NCI-H1436 treated with DMSO at 0.1 percent for 48 hours (cell line): ENCODE data around the gene BANP.
"Not testable (repeated sequence)": the region's sequence is repeated elsewhere in the genome, so short reads cannot be mapped to it uniquely, and the experiment has no call there.

Experiments
- DNase-seq: peaks from one replicate; lab custom pipeline; 2025; lab: John Stamatoyannopoulos, UW

Gene BANP

DNA sequence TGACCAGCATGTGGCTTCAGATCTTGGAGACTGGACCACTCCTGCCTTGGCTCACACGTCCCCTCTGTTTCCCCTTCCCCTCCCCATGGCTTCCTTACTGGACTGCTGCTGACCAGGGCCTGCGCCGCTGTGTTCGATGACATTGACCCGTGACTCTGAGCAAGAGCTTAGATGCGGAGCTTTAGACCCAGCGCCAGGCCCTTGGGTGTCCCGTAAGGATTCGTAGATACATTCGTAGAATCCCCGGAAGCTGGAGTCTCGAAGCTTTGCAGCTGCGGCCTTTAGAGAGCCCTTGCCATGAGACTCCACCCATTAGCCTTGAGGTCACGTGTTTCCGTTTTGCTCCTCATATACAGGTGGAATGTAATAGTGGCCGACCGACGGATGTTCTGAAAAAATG lies 65.2 kb downstream of the BANP start:
- DNase-seq = not testable (repeated sequence)

DNA sequence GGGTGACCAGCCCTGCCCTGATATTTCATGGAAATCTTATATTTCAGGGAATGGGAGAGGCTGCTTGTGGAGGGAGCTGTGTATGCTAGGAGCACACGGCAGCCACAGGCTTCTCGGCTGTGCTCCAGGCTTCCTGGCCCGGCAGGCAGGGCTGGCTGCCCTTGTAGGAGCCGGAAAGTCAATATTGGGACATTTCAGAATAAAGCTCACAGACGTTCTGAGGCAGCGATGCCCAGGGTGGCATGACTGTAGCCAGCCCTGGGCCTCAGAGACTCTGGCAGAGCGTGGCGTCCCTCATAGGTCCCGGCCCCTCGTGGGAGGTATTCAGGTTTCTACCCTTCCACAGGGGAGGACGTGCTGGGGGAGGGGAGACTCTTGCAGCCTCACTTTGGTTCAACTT lies 65.7 kb downstream of the BANP start:
- no peak for DNase-seq

DNA sequence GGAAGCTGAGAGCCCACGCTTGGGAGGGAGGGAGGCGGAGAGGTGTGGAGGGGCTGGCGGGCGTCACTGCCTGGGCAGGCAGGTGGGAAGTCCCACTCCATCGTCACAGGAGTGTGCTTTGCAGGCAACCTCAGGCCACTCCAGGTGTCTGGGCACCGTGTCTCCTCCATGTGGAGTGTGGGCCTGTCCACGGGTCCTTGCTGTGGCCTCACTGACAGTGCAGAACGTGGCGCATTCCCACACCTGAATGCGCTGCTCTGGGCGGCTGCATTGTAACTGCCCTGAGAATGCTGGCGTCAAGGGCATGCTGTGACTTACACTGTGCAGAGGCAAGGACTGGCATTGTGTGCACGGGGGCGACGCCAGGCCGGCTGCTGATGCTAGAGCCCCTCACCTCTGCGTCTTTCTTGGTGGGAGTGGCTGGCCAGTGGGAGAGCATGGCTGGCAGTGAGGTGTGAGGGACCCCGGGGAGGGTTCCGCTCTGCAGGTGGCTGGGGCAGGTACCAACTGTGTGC lies 66.4 kb downstream of the BANP start:
- no peak for DNase-seq

- not testable (repeated sequence) for DNase-seq
Measured at GRCh38 chr16:88018382-88018781, 67.1 kb downstream of the BANP start.

- not testable (repeated sequence) for DNase-seq
Measured at GRCh38 chr16:88019041-88019820, 68.0 kb downstream of the BANP start.

GRCh38 chr16:88019821-88020515 lies 68.7 kb downstream of the BANP start:
- DNase-seq = no peak

DNA sequence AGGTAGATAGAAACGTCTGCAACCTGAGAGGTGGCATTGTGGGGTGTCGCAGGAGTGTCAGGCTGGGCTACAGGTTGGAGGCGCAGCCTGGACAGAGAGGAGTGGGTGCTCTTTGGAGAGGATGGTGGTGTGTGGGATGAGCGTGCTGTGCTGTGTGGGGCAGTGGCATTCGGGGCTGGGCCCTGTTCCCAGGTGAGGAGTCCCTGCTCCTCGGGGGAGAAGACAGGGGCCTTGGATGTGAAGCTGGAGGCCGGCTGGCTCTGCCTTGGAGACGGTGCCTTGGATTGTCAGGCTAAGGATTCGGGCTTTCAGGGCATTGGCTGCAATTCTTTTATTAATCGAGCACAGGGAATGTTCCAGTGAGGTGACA lies 69.3 kb downstream of the BANP start:
- no peak for DNase-seq

DNA sequence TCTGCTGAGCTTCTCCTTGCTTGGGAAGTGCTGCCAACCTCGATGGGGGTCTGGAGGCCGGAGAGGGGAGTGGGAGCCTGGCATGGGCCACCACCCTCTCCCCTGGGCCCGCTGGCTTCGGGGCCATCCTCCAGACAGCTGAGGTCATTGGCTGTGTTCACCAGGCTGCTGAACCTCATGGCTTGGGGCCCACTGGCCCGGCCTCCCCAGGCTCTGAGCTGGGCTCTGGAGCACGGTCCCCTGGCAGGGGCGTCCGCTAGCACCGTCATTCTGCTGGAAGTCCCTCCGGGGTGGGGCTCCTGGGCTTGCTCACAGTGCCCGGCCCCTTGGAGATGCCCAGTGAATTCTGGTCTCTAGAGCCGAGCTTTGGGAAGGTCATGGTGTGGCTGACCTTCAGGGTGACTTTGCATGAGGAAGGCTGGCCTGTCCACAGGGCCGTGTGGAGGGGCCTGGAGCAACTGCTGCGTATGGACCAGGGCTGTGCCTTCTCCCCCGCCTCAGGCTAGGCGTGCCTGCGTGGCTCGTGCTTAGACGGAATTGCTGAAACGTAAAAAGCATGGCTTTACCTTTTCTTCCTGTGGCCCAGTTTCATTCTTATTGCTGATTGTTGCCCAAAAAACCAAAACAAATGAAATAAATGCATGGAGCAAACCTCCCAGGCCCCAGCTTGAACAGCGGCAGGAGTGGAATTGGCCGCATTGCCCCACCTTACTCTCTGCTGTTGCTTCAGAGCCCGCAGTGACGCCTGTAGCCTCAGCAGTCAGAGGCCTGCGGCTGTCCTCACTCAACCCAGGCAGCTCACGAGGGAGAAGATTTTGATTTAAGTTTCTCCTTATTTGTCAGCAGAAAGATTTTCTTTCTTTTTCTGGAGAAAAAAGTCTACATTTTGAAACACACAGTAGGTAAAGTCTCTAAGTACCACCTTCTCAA lies 70.1 kb downstream of the BANP start:
- DNase-seq = not testable (repeated sequence)

DNA sequence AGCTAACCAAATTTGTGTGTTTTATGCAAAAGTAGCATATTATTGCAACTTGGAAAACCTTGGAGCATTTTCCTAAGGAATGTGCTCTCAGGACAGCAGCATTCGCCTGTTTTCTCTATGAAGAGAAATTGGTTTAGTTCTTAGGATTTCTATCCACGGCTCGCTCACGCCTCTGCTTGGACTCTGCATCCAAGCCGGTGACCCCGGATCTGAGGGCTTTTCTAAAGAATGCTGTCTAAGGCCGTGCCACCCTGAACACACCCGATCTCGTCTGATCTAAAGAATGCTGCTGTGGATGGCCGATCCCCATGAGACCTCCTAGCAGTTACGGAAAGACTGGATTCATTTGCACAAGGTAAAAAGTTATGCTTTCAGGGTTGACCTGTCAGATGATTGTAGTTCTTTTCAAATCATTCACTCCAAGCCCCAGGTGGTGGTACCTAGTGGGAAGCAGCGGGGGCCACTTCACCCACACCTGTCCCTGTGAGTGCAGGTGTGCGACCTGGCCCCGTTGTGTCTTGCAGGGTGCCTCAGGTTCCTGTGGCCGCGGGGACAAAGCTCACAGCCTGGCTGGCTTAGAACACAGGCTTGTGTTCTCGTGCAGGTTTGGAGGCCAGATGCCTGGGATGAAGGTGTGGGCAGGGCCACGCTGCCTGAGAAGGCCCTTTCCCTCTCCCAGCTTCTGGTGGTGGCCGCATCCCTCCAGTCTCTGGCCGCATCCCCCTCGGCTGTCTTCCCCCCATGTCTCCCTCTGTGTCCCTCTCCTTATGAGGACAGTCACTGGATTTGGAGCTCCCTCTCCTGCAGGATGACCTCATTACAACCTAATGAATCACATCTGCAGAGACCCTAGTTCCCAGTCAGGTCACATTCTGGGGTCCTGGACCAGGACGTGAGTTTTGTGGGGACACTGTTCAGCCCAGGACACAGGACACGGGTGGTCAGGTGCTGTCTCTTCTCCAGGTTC lies 71.1 kb downstream of the BANP start:
- no peak for DNase-seq

DNA sequence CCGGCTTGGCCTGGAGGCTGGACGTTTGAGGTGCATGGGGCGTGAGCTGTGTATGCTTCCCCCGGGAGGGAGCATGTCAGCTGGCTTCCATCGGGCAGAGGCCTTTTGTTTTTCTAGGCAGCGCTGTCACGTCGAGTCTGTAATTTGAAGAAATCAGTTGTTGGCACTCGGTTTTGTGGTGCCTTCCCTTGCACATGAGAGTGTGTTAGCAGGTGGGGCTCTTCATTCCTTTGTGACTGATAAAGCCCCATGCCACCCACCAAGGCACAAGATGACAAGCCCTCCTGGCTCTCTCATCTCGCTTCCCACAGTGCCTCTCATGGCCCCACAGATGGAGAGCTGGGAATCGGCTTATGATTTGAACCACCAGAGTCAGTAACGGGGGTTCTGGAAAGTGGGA lies 72.1 kb downstream of the BANP start:
- DNase-seq = no peak

DNA sequence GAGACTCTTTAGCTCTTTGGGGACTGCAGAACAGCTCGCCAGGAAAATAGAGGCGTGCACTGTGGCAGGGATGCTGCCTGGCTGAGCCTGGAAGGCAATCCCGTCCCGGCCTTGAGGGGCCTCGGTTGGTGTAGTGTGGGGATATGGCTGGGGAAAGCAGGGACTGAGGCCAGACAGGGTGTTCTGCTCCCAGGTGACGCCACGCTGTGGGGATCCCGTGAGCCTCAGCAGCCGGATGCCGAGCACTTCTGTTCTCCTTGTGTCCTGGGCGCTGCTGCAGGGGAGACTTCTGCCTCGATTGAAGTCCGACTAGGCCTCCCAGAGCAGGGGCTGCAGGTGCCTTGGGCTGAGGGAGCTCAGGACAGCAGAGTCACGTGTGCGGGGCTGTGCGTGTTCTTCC lies 72.6 kb downstream of the BANP start:
- DNase-seq = no peak

DNA sequence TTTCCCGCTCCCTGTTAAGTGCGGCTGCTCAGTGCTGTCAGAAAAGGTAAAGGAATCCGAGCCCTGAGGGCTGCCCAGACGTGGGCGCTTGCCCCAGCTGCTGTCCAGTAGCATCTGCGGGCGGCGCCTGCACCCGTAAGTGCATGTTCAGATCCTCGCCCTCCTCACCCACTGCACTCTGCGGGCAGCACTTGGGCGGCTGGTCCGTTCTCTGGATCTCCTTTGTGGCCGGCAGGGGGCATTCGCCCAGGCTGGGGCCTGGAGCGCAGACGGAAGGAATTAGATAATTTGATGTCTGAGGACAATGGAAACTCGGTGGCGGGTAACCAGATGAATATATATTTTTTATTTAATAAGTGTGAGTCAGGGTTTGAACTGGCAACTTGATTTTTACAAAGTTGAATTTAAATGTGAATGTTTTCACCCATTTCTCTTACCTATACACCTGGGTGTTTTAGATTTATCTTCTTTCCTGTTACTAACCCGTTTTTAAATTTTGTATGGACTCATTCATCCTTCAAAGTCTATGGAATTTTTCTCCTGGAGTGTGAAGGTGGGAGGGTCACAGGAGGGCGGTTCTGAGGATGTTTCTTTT lies 73.4 kb downstream of the BANP start:
- not testable (repeated sequence) for DNase-seq

DNA sequence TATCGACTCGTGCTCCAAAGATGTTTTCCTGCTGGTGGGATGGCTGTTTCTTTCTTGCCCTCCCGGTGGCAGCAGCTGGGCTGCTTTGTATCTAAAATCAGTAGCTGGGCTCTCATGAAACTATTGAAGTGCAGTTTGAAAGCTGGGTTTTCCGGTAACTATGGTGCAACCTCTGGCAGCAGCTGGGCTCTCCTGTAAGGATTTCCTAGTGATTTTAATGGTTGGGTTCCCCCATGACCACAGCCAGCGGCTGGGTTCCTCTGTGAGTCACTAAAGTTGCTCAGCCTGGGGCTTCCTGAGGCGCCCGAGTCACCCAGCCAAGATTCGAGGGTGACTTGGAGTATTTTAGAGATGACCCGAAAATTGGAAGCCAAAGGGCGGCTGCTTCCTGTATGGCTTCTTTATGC lies 73.9 kb downstream of the BANP start:
- DNase-seq = not testable (repeated sequence)

- not testable (repeated sequence) for DNase-seq
Measured at GRCh38 chr16:88025828-88026555, 74.8 kb downstream of the BANP start.

DNA sequence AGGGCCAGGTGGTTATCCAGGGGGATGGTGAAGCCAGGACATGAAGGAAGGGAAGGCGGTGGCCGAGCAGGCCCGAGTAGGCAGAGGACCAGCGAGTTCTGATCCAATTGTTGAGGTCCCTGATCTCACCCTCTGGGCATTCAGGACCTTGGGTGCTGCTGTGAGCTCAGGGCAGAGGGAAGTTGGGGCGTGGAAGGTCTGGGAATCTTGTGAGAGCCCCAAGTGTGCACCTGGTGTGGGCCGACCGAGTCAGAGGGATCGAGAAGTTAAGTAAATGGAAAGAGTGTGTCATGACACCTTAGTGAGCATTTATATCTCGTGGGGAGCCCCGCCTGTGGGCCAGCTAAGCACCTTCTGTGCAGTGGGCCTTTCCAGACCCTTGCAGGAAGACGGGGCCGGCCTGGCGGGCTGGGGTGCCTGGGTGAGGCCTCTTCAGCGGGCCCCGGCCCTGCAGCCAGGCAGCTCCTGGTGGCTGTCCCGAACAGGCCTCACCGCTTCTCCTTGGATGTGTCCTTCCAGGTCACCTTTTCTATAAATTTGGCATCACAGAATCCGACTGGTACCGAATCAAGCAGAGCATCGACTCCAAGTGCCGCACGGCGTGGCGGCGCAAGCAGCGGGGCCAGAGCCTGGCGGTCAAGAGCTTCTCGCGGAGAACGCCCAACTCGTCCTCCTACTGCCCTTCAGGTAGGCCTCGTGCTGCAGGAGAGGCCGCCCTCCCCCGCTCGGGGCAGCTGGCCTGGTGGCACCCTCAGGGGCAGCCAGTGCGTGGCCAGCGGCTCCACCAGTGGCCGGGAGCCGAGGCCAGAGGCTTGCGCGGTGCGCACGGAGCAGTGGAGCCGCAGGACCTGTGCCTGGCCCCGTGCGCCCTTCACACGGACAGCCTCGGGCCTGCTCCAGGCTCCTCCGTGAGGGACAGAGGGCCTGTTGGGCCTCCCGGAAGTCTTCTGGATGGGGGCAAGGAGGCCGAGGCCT lies 76.0 kb downstream of the BANP start:
- no peak for DNase-seq

GRCh38 chr16:88028177-88028930 lies 77.1 kb downstream of the BANP start:
- DNase-seq = not testable (repeated sequence)

GRCh38 chr16:88030498-88030897 lies 79.3 kb downstream of the BANP start:
- no peak for DNase-seq

GRCh38 chr16:88030961-88031360 lies 79.7 kb downstream of the BANP start:
- not testable (repeated sequence) for DNase-seq
